ENCODE data around the gene ATG16L2.

ATG16L2 gene

DNA sequence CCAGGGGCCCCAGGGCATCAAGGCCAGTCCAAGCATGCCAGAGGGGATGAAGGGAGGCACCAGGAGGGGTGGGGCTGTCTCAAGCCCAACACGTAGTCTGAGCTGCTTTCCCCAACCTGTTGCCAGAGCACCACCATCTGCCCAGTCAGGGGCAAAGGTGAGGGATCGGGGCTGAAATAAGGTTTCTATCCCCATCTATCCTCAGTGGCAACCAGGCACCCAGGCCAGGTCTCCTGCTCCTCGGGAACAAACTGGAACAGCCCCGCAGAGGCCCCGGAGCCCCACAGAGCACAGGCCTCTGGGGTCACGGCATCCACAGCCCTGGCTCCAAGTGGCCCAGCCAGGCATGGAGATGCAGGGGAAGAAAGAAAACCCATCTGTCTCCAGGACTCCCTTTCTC lies 39.7 kb upstream of the ATG16L2 start:
- TF ChIP-seq, protein P1, sequence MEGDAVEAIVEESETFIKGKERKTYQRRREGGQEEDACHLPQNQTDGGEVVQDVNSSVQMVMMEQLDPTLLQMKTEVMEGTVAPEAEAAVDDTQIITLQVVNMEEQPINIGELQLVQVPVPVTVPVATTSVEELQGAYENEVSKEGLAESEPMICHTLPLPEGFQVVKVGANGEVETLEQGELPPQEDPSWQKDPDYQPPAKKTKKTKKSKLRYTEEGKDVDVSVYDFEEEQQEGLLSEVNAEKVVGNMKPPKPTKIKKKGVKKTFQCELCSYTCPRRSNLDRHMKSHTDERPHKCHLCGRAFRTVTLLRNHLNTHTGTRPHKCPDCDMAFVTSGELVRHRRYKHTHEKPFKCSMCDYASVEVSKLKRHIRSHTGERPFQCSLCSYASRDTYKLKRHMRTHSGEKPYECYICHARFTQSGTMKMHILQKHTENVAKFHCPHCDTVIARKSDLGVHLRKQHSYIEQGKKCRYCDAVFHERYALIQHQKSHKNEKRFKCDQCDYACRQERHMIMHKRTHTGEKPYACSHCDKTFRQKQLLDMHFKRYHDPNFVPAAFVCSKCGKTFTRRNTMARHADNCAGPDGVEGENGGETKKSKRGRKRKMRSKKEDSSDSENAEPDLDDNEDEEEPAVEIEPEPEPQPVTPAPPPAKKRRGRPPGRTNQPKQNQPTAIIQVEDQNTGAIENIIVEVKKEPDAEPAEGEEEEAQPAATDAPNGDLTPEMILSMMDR (IDR thresholded peaks at IDR 0.05; ENCODE audit: low read depth, low read length), result no peak
- Histone ChIP-seq H3K27me3 (no peaks in the 10 kb centered on the region), H3K4me3 (ENCODE audit: low read depth, low read length) (no peak overlapping the region), H3K9me3 (no peaks in the 10 kb centered on the region), H3K36me3 (no peaks in the 10 kb centered on the region), H3K4me1 (peaks cover 51% of the 10 kb centered on the region)
- DNase-seq, result no peak

DNA sequence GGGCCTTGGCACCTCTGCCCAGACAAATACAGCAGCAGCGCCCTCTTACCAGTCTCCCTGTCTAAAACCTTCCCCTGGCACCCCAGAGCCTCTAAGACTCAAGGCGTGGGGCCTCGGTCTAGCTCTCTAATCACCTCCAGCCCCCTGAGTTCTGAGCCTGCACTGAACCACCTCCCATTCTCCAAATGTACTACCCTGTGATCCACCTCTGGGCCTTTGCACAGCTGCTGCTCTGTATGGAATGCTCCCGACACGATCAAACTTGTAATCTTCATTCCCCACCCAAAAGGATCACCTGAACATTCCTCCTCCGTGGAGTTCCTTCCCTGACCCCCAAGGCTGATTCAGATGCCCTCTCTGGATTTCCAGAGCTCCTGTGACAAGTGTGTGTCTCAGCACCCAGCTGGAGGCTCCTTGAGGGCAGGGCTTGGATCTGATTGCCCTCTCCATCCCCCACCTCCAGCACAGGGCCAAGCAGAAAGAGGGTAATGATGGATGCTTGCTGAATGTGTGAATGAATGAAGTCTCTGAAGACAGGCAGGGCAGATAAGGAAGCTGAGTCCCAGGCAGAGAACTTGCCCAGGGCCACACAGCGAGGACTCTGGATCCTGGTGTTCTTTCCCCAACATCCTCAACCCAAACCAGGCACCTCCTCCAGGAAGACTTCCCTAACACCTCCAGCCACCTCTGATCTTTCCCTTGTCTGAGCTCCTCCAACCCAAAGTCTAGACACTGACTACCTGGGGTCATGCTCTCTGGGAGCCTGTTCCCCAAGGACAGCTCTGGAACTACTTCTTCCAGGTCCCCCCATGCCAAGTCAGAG lies 38.7 kb upstream of the ATG16L2 start:
- Histone ChIP-seq H3K4me3 (ENCODE audit: low read depth, low read length) (no peak overlapping the region), H3K36me3 (no peaks in the 10 kb centered on the region), H3K9me3 (no peaks in the 10 kb centered on the region), H3K27me3 (no peaks in the 10 kb centered on the region), H3K4me1 (peaks cover 51% of the 10 kb centered on the region)
- DNase-seq, result no peak
- TF ChIP-seq, protein P1 (IDR thresholded peaks at IDR 0.05; ENCODE audit: low read depth, low read length), result no peak

DNA sequence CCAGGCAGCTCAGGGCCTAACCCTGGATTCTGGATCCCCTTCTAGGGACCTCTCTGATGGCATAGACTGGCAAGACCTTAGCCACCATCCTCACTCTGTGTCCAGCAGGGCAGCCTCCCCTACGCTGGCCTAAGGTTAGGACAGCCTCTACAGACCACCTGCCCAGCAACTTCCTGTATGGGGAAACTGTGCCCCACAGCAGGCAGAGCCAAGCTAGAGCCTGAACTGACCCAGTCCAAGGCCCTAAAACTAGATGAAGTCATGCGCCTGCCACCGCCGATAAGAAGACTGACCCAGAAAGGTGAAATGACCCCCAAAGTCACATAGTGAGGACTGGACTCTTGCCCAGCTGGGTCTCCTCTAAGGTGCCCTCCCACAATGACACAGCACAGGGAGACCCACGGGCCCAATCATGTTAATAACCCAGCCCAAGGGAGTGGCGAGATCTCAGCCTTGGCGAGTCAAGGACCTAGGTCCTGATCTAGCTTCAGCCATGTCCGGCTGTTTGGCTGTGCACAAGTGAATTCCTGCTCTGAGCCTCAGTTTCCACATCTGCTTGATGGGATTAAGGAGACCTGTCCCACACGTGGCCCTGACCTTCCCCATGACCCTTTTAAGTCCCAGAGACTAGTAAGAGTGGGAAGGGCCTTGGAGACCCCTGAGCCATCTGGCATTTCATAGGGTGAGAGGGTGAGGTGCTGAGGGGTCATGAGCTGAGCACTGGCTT lies 37.9 kb upstream of the ATG16L2 start:
- Histone ChIP-seq H3K36me3 (no peaks in the 10 kb centered on the region), H3K27me3 (no peaks in the 10 kb centered on the region), H3K9me3 (no peaks in the 10 kb centered on the region), H3K4me1 (peaks cover 50% of the 10 kb centered on the region), H3K4me3 (ENCODE audit: low read depth, low read length) (no peak overlapping the region)
- TF ChIP-seq, protein P1 (IDR thresholded peaks at IDR 0.05; ENCODE audit: low read depth, low read length), result no peak
- DNase-seq, result no peak

DNA sequence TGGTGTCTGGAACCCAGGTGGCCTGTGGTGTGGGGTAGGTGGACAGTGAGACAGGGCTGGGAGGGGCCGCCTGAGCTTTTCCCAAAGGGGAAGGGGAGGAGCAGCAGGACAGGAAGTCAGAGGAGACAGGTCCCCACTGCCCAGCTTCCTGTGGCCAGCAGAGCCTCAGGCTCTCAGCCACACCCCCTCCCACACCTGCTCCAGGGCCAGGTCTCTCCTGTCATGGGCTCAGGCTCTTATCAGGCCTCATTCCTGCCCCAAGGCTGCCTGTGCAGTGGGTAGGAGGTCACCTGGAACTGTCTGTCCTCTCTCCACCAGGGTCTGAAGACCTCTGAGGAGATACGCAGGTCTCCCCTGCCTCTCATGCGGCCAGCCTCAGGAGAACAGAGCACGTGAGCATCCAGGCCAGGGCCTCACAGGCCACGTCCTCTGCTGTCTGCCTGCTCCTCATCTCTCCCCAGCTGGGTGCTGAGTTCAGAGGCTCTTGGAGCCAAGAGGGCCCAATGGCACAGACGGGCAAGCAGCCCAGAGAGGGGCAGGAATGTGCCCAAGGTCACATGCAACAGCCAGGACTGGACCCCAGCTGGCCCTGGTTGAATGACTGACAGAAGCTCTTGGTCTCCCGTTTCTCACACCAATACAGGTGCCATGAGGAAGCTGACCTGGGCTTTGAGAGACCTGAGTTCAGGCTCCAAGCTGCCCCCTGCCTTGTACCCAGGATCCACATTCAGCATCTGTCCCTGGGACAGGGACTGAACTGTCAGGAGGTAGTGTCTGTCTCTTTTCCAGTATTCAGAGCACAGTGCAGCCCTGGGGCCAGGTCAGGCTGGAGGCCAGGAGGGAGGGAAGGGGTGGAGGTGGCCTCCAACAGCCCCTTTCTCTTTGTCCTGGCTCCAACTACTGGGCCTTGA lies 37.1 kb upstream of the ATG16L2 start:
- no peaks in the 10 kb centered on the region for H3K9me3 ChIP-seq
- no peak overlapping the region for H3K4me3 ChIP-seq (ENCODE audit: low read depth, low read length)
- H3K36me3 ChIP-seq, result no peaks in the 10 kb centered on the region
- peaks cover 42% of the 10 kb centered on the region for H3K4me1 ChIP-seq
- no peaks in the 10 kb centered on the region for H3K27me3 ChIP-seq
- DNase-seq, result no peak
- TF ChIP-seq, protein P1 (IDR thresholded peaks at IDR 0.05; ENCODE audit: low read depth, low read length), result no peak

DNA sequence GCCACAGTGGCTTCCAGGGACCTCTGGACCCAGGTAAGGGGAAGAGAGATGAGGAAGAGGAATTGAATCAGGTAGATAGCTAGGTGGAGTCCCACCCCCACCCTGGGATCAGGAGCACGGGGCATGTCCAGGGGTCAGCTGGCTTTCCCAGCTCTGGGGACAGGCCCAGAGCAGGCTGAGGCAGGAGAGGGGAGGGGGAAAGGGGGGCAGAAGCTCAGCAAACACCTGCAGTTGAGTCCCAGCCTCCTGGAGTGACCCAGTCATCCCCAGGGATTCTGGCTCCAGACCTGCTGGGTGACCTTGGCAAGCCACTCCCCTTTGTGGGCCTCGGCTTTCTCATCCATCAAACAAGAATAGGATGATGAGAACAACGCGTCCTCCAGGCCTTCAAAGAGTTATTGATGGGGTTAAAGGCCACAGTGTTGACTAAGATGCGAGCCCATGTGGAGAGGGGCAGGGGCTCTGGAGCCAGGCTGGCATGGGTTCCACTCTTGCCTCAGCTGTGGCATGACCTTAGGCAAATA lies 36.4 kb upstream of the ATG16L2 start:
- Histone ChIP-seq H3K4me1 (peaks cover 35% of the 10 kb centered on the region), H3K9me3 (no peaks in the 10 kb centered on the region), H3K4me3 (ENCODE audit: low read depth, low read length) (no peak overlapping the region), H3K27me3 (no peaks in the 10 kb centered on the region), H3K36me3 (no peaks in the 10 kb centered on the region)
- TF ChIP-seq, protein P1 (IDR thresholded peaks at IDR 0.05; ENCODE audit: low read depth, low read length), result no peak
- DNase-seq, result peak; percentile 51
